HG02763 (cell line): ENCODE data around the gene ZNF385B.

Experiments used
- ATAC-seq: cut with Tn5 transposase; IDR thresholded peaks from one replicate; pipeline ENCODE4 v1.9.1; 2021; ENCODE audit warnings: mild to moderate bottlenecking, moderate library complexity; ENCODE audit not compliant: unreplicated experiment

The ZNF385B gene

GRCh38 chr2:179454443-179455171 is 406.8 kb downstream of the ZNF385B start:
- no peak for ATAC-seq

GRCh38 chr2:179449010-179449409 is 412.4 kb downstream of the ZNF385B start:
- ATAC-seq: peak; percentile 53

- ATAC-seq: no peak
Observed at GRCh38 chr2:179447839-179448447, 413.5 kb downstream of the ZNF385B start.

GRCh38 chr2:179447421-179447820 is 414.0 kb downstream of the ZNF385B start:
- ATAC-seq: no peak

GRCh38 chr2:179446476-179447141 is 414.8 kb downstream of the ZNF385B start:
- ATAC-seq: no peak

- ATAC-seq: no peak
Observed at GRCh38 chr2:179444056-179444455, 417.4 kb downstream of the ZNF385B start.

GRCh38 chr2:179443180-179443579 is 418.2 kb downstream of the ZNF385B start:
- no peak for ATAC-seq

- no peak for ATAC-seq
Observed at GRCh38 chr2:179442206-179442605, 419.2 kb downstream of the ZNF385B start.

- ATAC-seq: no peak
Observed at GRCh38 chr2:179441551-179441950, 419.9 kb downstream of the ZNF385B start.

- ATAC-seq: no peak
Observed at GRCh38 chr2:179440642-179441251, 420.7 kb downstream of the ZNF385B start.

- ATAC-seq: no peak
Observed at GRCh38 chr2:179438654-179439053, 422.8 kb downstream of the ZNF385B start.

GRCh38 chr2:179437430-179437829 is 424.0 kb downstream of the ZNF385B start:
- no peak for ATAC-seq

- no peak for ATAC-seq
Observed at GRCh38 chr2:179435566-179435965, 425.8 kb downstream of the ZNF385B start.

- ATAC-seq: no peak
Observed at GRCh38 chr2:179435000-179435399, 426.4 kb downstream of the ZNF385B start.

- ATAC-seq: no peak
Observed at GRCh38 chr2:179434357-179434756, 427.1 kb downstream of the ZNF385B start.

- ATAC-seq: no peak
Observed at GRCh38 chr2:179432751-179433150, 428.7 kb downstream of the ZNF385B start.

- ATAC-seq: no peak
Observed at GRCh38 chr2:179429597-179429996, 431.8 kb downstream of the ZNF385B start.

- ATAC-seq: no peak
Observed at GRCh38 chr2:179429060-179429471, 432.3 kb downstream of the ZNF385B start.

- ATAC-seq: no peak
Observed at GRCh38 chr2:179428649-179429048, 432.8 kb downstream of the ZNF385B start.

GRCh38 chr2:179427065-179427464 is 434.3 kb downstream of the ZNF385B start:
- no peak for ATAC-seq

- ATAC-seq: no peak
Observed at GRCh38 chr2:179424571-179424970, 436.8 kb downstream of the ZNF385B start.
